ENCODE measurements around the gene DHRSX.
"Not testable (repeated sequence)": the region's sequence is repeated elsewhere in the genome, so short reads cannot be mapped to it uniquely, and the experiment has no call there.

The DHRSX gene

GRCh38 chrX:2390754-2391153 is 110.0 kb downstream of the DHRSX start:
- no peak for DNase-seq

GRCh38 chrX:2389731-2390130 is 111.0 kb downstream of the DHRSX start:
- not testable (repeated sequence) for DNase-seq

GRCh38 chrX:2389324-2389723 is 111.5 kb downstream of the DHRSX start:
- DNase-seq, result no peak

- DNase-seq, result no peak
These were observed 112.1 kb downstream of the DHRSX start for GRCh38 chrX:2388669-2389068.

GRCh38 chrX:2387614-2388239 is 113.0 kb downstream of the DHRSX start:
- no peak for DNase-seq

- DNase-seq, result no peak
These were observed 115.6 kb downstream of the DHRSX start for GRCh38 chrX:2385224-2385623.

GRCh38 chrX:2384486-2384885 is 116.3 kb downstream of the DHRSX start:
- no peak for DNase-seq

- no peak for DNase-seq
These were observed 117.0 kb downstream of the DHRSX start for GRCh38 chrX:2383735-2384134.

- no peak for DNase-seq
These were observed 117.6 kb downstream of the DHRSX start for GRCh38 chrX:2383144-2383543.

- not testable (repeated sequence) for DNase-seq
These were observed 118.2 kb downstream of the DHRSX start for GRCh38 chrX:2382433-2383048.

- no peak for DNase-seq
These were observed 124.6 kb downstream of the DHRSX start for GRCh38 chrX:2376166-2376565.

- no peak for DNase-seq
These were observed 126.7 kb downstream of the DHRSX start for GRCh38 chrX:2374086-2374485.

GRCh38 chrX:2373615-2374014 is 127.2 kb downstream of the DHRSX start:
- DNase-seq, result no peak

- DNase-seq, result no peak
These were observed 129.6 kb downstream of the DHRSX start for GRCh38 chrX:2371026-2371711.

GRCh38 chrX:2370456-2370855 is 130.3 kb downstream of the DHRSX start:
- no peak for DNase-seq

GRCh38 chrX:2369206-2369605 is 131.6 kb downstream of the DHRSX start:
- DNase-seq, result no peak

- DNase-seq, result no peak
These were observed 140.0 kb downstream of the DHRSX start for GRCh38 chrX:2360731-2361130.

GRCh38 chrX:2359522-2359921 is 141.3 kb downstream of the DHRSX start:
- DNase-seq, result not testable (repeated sequence)

- no peak for DNase-seq
These were observed 148.5 kb downstream of the DHRSX start for GRCh38 chrX:2351999-2352995.

GRCh38 chrX:2351321-2351720 is 149.5 kb downstream of the DHRSX start:
- peak in 1 of 4 experiments; percentile 6 for DNase-seq

- DNase-seq, result not testable (repeated sequence)
These were observed 150.1 kb downstream of the DHRSX start for GRCh38 chrX:2350703-2351102.

GRCh38 chrX:2350036-2350435 is 150.7 kb downstream of the DHRSX start:
- not testable (repeated sequence) for DNase-seq

- DNase-seq, result no peak
These were observed 152.6 kb downstream of the DHRSX start for GRCh38 chrX:2348211-2348610.
